IMR-90 (cell line): Measurements from ENCODE around the gene RFC3. TPM values are rescaled to one million over a fixed set of nuclear protein-coding genes. Genes with fewer than 3 reads are reported as not detected.

Experiments
- ATAC-seq: fragments of 200-7000 bp; cut with Tn5 transposase; 2 replicates; pipeline ENCODE4 v1.9.1; 2020; ENCODE audit warnings: low read depth, mild to moderate bottlenecking, moderate library complexity
- BruUV-seq: library from RNA; stranded (reverse); fragments of 400-500 nt; replicated peaks from 2 replicates; lab custom pipeline; 2021; lab: Mats Ljungman, UMichigan
- CTCF ChIA-PET: fragments of 300-600 bp; formaldehyde crosslinking; extraction: SDS; loops from one replicate; lab custom pipeline; 2021; ENCODE audit warnings: antibody characterized with exemption; lab: Yijun Ruan, JAX
- POLR2A ChIA-PET: fragments of 300-600 bp; sonication (Branson Sonifier 250); formaldehyde crosslinking; loops from one replicate; lab custom pipeline; 2022; ENCODE audit warnings: antibody characterized with exemption; ENCODE audit not compliant: unreplicated experiment; lab: Charles Lee
- DNase-seq: peaks from one replicate; pipeline ENCODE4 v3.0.0; 2013
- H2AFZ ChIP-seq: replicated peaks from 2 replicates; pipeline ENCODE3; 2013; ENCODE audit warnings: low read length, mild to moderate bottlenecking; ENCODE audit not compliant: poor library complexity
- H2AK5ac ChIP-seq: 2 replicates; pipeline ENCODE4 v1.6.1; 2013; ENCODE audit warnings: low read depth, low read length, inconsistent platforms
- H2AK9ac ChIP-seq: replicated peaks from 2 replicates; pipeline ENCODE3; 2013; ENCODE audit warnings: mild to moderate bottlenecking, low read depth, low read length, moderate library complexity; ENCODE audit not compliant: poor library complexity
- H2BK120ac ChIP-seq: 2 replicates; pipeline ENCODE4 v1.6.1; 2013; ENCODE audit warnings: low read depth, low read length, inconsistent platforms
- H2BK15ac ChIP-seq: 3 replicates; pipeline ENCODE4 v1.6.1; 2013; ENCODE audit warnings: low read depth, low read length, inconsistent platforms
- H2BK20ac ChIP-seq: 2 replicates; pipeline ENCODE4 v1.6.1; 2013; ENCODE audit warnings: low read depth, mild to moderate bottlenecking, inconsistent platforms, low read length, moderate library complexity
- H2BK5ac ChIP-seq: 2 replicates; pipeline ENCODE4 v1.6.1; 2013; ENCODE audit warnings: mild to moderate bottlenecking, low read depth, low read length, inconsistent platforms; ENCODE audit not compliant: poor library complexity, severe bottlenecking
- H3K14ac ChIP-seq: replicated peaks from 2 replicates; pipeline ENCODE4 v1.6.1; 2013; ENCODE audit warnings: low read depth, low read length, inconsistent platforms
- H3K18ac ChIP-seq: 2 replicates; pipeline ENCODE4 v1.6.1; 2013; ENCODE audit warnings: low read depth, low read length, control low read depth
- H3K23ac ChIP-seq: 2 replicates; pipeline ENCODE4 v1.6.1; 2013; ENCODE audit warnings: low read depth, low read length, inconsistent platforms
- H3K27ac ChIP-seq: 2 replicates; pipeline ENCODE4 v1.5.1; 2013; ENCODE audit warnings: mild to moderate bottlenecking, control low read depth, low read length; ENCODE audit not compliant: insufficient read depth
- H3K27me3 ChIP-seq: 2 replicates; pipeline ENCODE4 v1.6.1; 2013; ENCODE audit warnings: low read length; ENCODE audit not compliant: control insufficient read depth, insufficient read depth
- H3K36me3 ChIP-seq: 2 replicates; pipeline ENCODE4 v1.6.1; 2013; ENCODE audit warnings: low read length, mixed read lengths; ENCODE audit not compliant: control insufficient read depth, insufficient read depth
- H3K4ac ChIP-seq: 2 replicates; pipeline ENCODE4 v1.6.1; 2013; ENCODE audit warnings: low read depth, low read length, inconsistent platforms
- H3K4me1 ChIP-seq: 2 replicates; pipeline ENCODE4 v1.6.1; 2013; ENCODE audit warnings: low read length, mixed read lengths; ENCODE audit not compliant: control insufficient read depth, insufficient read depth
- H3K4me2 ChIP-seq: 2 replicates; pipeline ENCODE4 v1.6.1; 2013; ENCODE audit warnings: low read depth, mild to moderate bottlenecking, control low read depth, low read length, moderate library complexity
- H3K4me3 ChIP-seq: 2 replicates; pipeline ENCODE4 v1.5.1; 2013; ENCODE audit warnings: low read depth, mild to moderate bottlenecking, control low read depth, low read length, moderate library complexity; ENCODE audit not compliant: insufficient read depth
- H3K56ac ChIP-seq: 2 replicates; pipeline ENCODE4 v1.6.1; 2013; ENCODE audit warnings: low read length, inconsistent platforms; ENCODE audit not compliant: insufficient read depth; ENCODE audit errors: extremely low read depth
- H3K79me1 ChIP-seq, 2 experiments: 2 replicates each; pipeline ENCODE4 v1.6.1; 2013; ENCODE audit warnings: low read length in 2 of 2, inconsistent platforms in 1 of 2, low read depth in 1 of 2
- H3K9ac ChIP-seq: 2 replicates; pipeline ENCODE4 v1.6.1; 2013; ENCODE audit warnings: low read depth, low read length, control low read depth
- H3K9me1 ChIP-seq: 2 replicates; pipeline ENCODE4 v1.6.1; 2013; ENCODE audit warnings: low read length, inconsistent platforms; ENCODE audit not compliant: insufficient read depth
- H3K9me3 ChIP-seq: 2 replicates; pipeline ENCODE4 v1.6.1; 2013; ENCODE audit warnings: low read length; ENCODE audit not compliant: control insufficient read depth, insufficient read depth
- H4K20me1 ChIP-seq: 2 replicates; pipeline ENCODE4 v1.6.1; 2013; ENCODE audit warnings: low read length, inconsistent platforms; ENCODE audit not compliant: insufficient read depth
- H4K5ac ChIP-seq: 2 replicates; pipeline ENCODE4 v1.6.1; 2013; ENCODE audit warnings: mild to moderate bottlenecking, low read depth, low read length, control low read depth
- H4K8ac ChIP-seq, 2 experiments: 2 replicates each; pipeline ENCODE4 v1.6.1; 2013; ENCODE audit warnings: low read depth in 2 of 2, low read length in 2 of 2, control low read depth in 1 of 2, inconsistent platforms in 1 of 2
- H4K91ac ChIP-seq: 2 replicates; pipeline ENCODE4 v1.6.1; 2013; ENCODE audit warnings: low read depth, low read length, inconsistent platforms; ENCODE audit not compliant: insufficient read depth
- CEBPB ChIP-seq: IDR thresholded peaks from 2 replicates; pipeline ENCODE4 v1.6.1; 2012; ENCODE audit warnings: low read depth, low read length, improper control_type of control experiment
- FOS ChIP-seq: fragments of 150-350 bp; IDR thresholded peaks from 2 replicates; pipeline ENCODE4 v1.6.1; 2016; ENCODE audit warnings: low read depth, low read length
- MAZ ChIP-seq: IDR thresholded peaks from 2 replicates; pipeline ENCODE4 v1.6.1; 2012; ENCODE audit warnings: low read depth, mild to moderate bottlenecking, low read length, improper control_type of control experiment, moderate library complexity, borderline replicate concordance
- MXI1 ChIP-seq: IDR thresholded peaks from 2 replicates; pipeline ENCODE4 v1.6.1; 2012; ENCODE audit warnings: low read depth, mild to moderate bottlenecking, low read length, moderate library complexity, borderline replicate concordance
- NFE2L2 ChIP-seq: fragments of 150-350 bp; IDR thresholded peaks from 2 replicates; pipeline ENCODE4 v1.6.1; 2016; ENCODE audit warnings: low read depth, mild to moderate bottlenecking, low read length
- RAD21 ChIP-seq: IDR thresholded peaks from 2 replicates; pipeline ENCODE4 v1.6.1; 2012; ENCODE audit warnings: low read length, improper control_type of control experiment
- RCOR1 ChIP-seq: IDR thresholded peaks from 2 replicates; pipeline ENCODE4 v1.6.1; 2012; ENCODE audit warnings: mild to moderate bottlenecking, low read length, improper control_type of control experiment; ENCODE audit not compliant: insufficient replicate concordance
- RFX5 ChIP-seq: IDR thresholded peaks from 2 replicates; pipeline ENCODE4 v1.8.0; 2012; ENCODE audit warnings: low read depth, mild to moderate bottlenecking, low read length, moderate library complexity
- SMC3 ChIP-seq: fragments of 150-350 bp; IDR thresholded peaks from 2 replicates; pipeline ENCODE4 v1.6.1; 2016; ENCODE audit warnings: low read depth, mild to moderate bottlenecking, antibody characterized with exemption, low read length, moderate library complexity
- USF2 ChIP-seq: fragments of 150-350 bp; IDR thresholded peaks from 2 replicates; pipeline ENCODE4 v1.6.1; 2017; ENCODE audit warnings: mild to moderate bottlenecking, antibody characterized with exemption, low read length, low read depth
- WGBS, 2 experiments: methylation state at CpG; one replicate each; pipeline versions ENCODE4 v1.1.5 to v1.1.7; 2013; ENCODE audit warnings: missing lambda C conversion rate in 2 of 2; ENCODE audit not compliant: insufficient read length in 1 of 2; ENCODE audit errors: extremely low coverage in 2 of 2; 5-methylcytosine and 5-hydroxymethylcytosine counted together
- dilution Hi-C: fragments of 300-500 bp; cut with HindIII; formaldehyde crosslinking; loops from one replicate; pipeline ENCODE4 v1.14.3; 2018; ENCODE audit warnings: low sequenced_read_pairs; ENCODE audit not compliant: unreplicated experiment
- in situ Hi-C: fragments of 300-500 bp; cut with MboI; formaldehyde crosslinking; loops from 3 replicates; pipeline ENCODE4 v1.14.3; 2019; ENCODE audit warnings: low sequenced_read_pairs, inconsistent platforms, mixed read lengths
- intact Hi-C: fragments of 100-400 bp; cut with micrococcal nuclease; formaldehyde crosslinking; loops from 2 replicates; pipeline ENCODE4 v1.10.0; 2022
- polyA plus RNA-seq, 3 experiments: library from polyadenylated mRNA; depleted of rRNA; stranded (reverse); fragments of >200 nt; gene quantifications; 2 replicates each; pipeline ENCODE4 v1.2.3, GENCODE V29; 2012; ENCODE audit warnings: low replicate concordance in 1 of 3
- total RNA-seq: library from RNA; depleted of rRNA; stranded (reverse); fragments of >200 nt; gene quantifications from 2 replicates; pipeline ENCODE4 v1.2.3, GENCODE V29; 2012
- TF ChIP-seq, protein P1 (sequence below): fragments of 150-350 bp; IDR thresholded peaks from 2 replicates; pipeline ENCODE4 v1.6.1; 2016; ENCODE audit warnings: low read depth, mild to moderate bottlenecking, low read length, moderate library complexity, borderline replicate concordance

RFC3 gene
- total and polyA plus RNA-seq, 2 of the 4 experiments (the other 2 are of a cell fraction) = 9.8 to 12.9 TPM

DNA sequence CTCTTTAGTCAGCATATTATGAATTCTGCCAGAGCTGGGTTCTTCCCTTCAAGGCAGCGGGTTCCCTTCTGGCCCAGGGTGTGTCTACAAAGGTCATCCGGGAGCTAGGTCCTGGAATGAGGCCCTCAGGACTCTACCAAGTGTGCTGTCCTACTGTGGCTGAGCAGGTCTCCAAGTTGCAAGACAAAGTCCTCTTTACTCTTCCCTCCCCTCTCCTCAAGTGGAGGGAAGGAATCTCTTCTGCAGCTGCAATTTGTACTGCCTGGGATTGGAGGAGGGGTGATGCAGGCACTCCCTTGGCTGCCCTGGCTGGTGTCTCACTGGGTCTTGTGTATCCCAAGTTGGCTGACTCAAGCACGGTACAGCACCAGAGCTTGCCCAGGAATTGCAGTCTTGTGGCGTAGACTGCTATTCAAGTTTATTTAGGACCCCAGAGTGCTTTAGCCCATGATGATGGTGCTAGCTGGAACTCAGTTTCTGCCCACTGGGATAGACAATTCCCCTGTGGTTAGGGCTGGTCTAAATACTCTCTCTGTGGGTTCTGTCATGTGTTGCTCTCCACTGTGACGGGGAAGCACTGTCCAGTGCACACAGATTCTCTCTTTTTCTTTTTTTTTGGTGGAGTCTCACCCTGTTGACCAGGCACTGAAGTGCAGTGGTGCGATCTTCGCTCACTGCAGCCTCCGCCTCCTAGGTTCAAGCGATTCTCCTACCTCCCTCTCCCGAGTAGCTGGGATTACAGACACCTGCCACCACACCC is 28.5 kb downstream of the RFC3 start:
- Histone ChIP-seq H3K4ac (no peak overlapping the region), H3K9ac (no peak overlapping the region), H2AK9ac (no peak overlapping the region), H3K4me1 (no peaks in the 10 kb centered on the region), H3K4me2 (no peak overlapping the region), H3K27ac (no peak overlapping the region), H2BK5ac (no peak overlapping the region), H3K79me1 (no peaks in the 10 kb centered on the region), H3K14ac (no peak overlapping the region), H2BK15ac (no peak overlapping the region), H3K23ac (no peak overlapping the region), H4K8ac (no peak overlapping the region), H2BK20ac (no peak overlapping the region), H4K20me1 (no peaks in the 10 kb centered on the region), H2AFZ (no peak overlapping the region), H3K4me3 (no peak overlapping the region), H3K36me3 (no peaks in the 10 kb centered on the region), H3K9me1 (no peaks in the 10 kb centered on the region), H3K18ac (no peak overlapping the region), H2BK120ac (no peak overlapping the region), H3K27me3 (no peaks in the 10 kb centered on the region), H3K56ac (no peak overlapping the region), H4K5ac (no peak overlapping the region), H4K91ac (no peak overlapping the region), H2AK5ac (no peak overlapping the region), H3K9me3 (no peaks in the 10 kb centered on the region)
- 100% methylated on average over 1 of the region's 10 CpGs; no CpG with 5 or more reads in 1 of the 2 experiments for WGBS, 2 experiments
- dilution Hi-C loops = no loop called here
- no peak for TF ChIP-seq NFE2L2
- TF ChIP-seq RFX5 = no peak
- TF ChIP-seq MXI1 = no peak
- no peak for TF ChIP-seq RCOR1
- no peak for TF ChIP-seq CEBPB
- no peak for TF ChIP-seq USF2
- no peak for TF ChIP-seq RAD21
- no peak for TF ChIP-seq FOS
- no peak for TF ChIP-seq MAZ
- no peak for TF ChIP-seq SMC3
- TF ChIP-seq, protein P1, sequence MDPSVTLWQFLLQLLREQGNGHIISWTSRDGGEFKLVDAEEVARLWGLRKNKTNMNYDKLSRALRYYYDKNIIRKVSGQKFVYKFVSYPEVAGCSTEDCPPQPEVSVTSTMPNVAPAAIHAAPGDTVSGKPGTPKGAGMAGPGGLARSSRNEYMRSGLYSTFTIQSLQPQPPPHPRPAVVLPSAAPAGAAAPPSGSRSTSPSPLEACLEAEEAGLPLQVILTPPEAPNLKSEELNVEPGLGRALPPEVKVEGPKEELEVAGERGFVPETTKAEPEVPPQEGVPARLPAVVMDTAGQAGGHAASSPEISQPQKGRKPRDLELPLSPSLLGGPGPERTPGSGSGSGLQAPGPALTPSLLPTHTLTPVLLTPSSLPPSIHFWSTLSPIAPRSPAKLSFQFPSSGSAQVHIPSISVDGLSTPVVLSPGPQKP = no peak
- BruUV-seq = no TSS peak
- intact Hi-C loops = no loop called here
- CTCF ChIA-PET = no interaction called here
- DNase-seq (no peak), ATAC-seq (no peak)
- in situ Hi-C loops = no loop called here
- POLR2A ChIA-PET = no interaction called here
